NCI-H2196 (cell line): ENCODE data around the gene SLX4IP.
A peak's percentile ranks its signal among the peaks of the same experiment; 100 is the strongest.

Experiments
- DNase-seq: peaks from one replicate; lab custom pipeline; 2025; ENCODE audit not compliant: unreplicated experiment; lab: John Stamatoyannopoulos, UW

The SLX4IP gene

DNA sequence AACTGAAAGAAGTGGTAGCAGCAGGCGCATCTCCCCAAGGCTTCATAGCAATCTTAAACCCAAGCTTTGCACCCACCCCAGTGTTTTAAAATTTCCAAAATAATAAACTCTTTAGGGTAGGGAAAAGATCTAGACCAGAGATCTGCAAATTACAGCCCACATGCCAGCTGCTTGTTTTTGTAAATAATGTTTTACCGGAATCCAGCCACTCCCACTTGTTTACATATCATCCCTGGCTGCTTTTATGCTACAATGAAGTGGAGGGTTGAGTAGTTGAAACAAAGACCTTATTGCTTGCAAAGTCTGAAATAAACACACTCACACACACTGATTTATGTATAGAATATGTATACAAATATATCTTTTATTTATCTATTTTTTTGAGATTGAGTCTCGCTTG, 30.0 kb downstream of the SLX4IP start:
- DNase-seq, result no peak

GRCh38 chr20:10466325-10466724, 31.2 kb downstream of the SLX4IP start:
- DNase-seq, result no peak

DNA sequence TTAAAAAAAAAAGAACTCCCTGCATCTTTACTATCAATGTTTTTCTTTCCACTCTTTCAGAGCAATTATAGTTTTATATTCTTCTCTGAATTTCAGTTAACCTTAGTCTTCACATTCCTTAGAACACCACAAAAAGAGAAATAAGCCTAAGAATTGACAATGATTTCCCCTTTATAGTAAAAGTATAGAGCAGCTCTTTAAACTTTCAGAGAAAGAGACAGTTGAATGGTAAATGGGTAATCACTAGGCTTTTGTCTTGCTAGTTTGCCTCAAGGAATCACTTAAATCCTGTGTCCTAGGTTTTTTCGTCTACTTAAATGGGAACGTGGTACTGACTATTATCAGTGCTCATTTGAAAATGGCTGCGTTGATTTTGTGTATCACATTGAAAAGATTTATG, 31.8 kb downstream of the SLX4IP start:
- DNase-seq, result no peak

GRCh38 chr20:10467681-10468339, 32.7 kb downstream of the SLX4IP start:
- no peak for DNase-seq

- no peak for DNase-seq
Measured at GRCh38 chr20:10468340-10468845, 33.3 kb downstream of the SLX4IP start.

GRCh38 chr20:10469056-10469455, 34.0 kb downstream of the SLX4IP start:
- DNase-seq, result no peak

DNA sequence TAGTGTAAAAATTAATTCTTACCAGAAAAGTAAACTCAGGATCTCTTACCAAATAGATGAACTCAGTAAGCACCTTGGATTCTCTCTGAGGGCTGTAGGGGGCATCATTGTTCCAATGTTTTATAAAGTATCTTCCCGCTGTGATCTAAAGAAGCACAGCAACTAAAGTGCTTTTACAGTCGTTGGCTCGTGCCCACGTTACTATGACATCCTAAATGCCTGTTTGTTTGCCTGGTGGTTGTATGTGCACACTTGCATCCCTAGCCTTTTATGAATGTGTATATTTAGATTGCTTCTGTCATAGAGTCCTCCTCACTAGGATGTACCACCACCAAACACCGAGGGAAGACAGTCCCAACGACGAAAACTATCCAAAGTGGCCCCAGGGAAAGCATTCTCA, 34.5 kb downstream of the SLX4IP start:
- DNase-seq, result peak; percentile 84

DNA sequence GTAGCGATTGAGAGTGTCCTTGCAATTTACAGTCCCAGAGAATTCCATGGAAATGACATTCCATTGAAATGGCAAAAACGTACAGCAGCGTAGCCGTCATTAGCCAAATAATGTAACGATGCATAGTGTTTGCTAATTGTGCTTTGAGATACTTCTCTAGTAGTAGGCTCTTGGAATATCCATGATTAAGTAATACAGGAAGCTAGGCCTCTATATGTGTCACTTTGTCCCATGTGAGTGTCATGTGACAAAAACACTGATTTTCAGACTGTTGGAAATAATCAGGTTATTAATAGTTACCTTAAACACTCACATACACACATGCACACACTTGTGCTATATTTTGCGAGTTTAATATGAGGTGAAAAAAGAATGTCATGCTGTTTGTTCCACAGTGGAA, 35.2 kb downstream of the SLX4IP start:
- DNase-seq, result no peak

GRCh38 chr20:10472871-10473270, 37.8 kb downstream of the SLX4IP start:
- no peak for DNase-seq

GRCh38 chr20:10474606-10475184, 39.6 kb downstream of the SLX4IP start:
- DNase-seq, result no peak

DNA sequence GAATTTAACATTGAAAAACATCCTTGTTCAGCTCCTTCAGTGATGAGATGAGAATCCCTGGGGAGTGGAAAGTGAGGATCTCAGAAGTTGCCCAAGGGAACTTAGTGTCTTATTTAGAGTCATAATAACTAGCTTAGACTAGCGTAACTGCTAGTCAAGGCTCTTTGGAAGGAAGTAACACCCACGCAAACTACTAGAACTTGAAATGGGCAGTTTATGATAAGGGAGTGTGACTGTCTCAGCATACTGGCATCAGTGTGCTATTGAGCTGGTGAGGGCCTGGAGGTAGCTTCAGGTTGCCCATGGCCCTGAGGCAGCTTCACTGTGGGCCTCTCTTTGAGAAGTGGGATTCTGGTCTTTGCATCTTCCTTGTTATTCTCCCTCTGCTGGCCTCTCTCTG, 40.1 kb downstream of the SLX4IP start:
- no peak for DNase-seq

- DNase-seq, result no peak
Measured at GRCh38 chr20:10476319-10476724, 41.2 kb downstream of the SLX4IP start.

DNA sequence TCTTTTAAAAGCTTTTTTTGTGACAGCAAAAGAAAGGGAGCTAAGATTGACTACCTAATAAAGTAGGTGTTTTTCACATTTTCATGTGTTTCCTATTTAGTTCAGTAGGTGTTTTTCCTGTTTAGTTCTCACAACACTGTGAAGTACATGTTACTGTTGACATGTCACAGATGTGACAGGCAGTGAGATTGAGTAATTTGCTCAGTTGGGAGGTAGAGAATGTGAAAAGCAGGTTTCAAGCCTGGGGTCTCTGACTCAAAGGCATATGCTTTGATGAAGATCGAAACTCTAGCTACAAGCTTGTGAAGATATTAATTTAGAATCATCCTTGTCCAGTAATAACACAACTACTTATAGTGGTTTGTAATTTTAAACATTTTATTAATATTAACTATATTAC, 43.1 kb downstream of the SLX4IP start:
- no peak for DNase-seq

DNA sequence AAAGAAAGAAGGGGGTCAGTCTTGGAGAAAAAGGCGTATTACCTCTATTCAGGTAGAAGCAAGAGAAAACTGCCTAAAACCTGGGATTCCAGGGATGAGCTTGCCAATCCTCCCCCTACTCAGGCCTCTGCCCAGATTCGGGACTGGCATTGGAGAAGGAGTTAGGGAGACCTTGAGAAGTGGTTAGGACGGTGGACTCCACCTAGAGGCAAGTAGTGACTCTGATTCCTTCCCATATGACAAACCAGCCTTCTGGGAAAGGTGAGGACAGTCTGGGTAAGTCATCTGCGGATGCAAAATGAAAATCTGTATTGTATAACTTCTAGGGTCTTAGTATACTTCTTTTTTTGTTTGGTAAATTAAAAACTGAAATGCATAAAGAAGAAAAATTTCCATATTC, 43.8 kb downstream of the SLX4IP start:
- DNase-seq, result no peak

- DNase-seq, result no peak
Measured at GRCh38 chr20:10481676-10482075, 46.6 kb downstream of the SLX4IP start.

- no peak for DNase-seq
Measured at GRCh38 chr20:10483691-10484090, 48.6 kb downstream of the SLX4IP start.

DNA sequence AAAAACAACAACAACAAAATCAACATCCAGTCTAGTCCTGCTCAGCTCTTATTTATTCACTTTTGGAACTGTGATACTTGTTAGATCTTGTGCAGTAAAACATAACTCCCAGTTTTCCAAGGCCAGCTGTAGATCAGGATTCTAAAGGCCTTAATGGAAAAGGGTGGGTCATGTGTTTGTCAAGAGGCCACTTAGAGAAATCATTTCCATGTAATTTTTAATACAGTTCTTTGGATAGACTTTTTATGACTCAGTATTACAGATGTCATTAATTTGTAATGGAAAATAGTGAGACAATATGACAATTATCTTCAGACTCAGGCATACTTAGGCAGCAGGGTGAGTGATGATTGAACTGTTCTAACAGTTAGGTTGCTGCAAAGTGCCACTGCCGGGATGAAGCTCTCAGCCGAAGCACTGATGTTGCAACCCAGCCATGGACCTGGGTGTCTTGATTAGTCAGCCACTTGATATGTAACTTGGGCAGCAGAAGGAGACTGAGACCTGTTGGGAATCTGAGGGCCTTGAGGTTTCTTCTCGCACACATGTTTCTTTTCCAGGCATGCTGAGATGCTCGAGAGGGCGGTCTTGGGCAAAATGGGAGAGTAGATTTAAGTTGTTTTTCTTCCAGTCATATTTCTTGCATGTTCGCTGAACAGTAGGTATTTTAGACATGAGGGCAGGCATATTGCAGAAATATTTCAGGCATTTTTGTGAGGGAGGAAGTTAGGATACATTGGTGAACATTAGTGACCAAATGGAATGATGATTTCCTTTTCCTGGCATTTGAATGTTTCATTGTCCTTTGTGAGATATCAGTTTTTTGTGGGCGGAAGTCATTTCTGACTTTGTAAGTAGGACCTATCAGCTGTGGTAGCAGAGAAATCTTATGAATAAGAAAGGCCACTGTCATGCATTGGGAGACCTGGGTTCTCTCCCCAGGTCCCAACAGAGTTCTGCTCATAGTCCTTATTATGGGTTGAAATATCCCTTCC, 52.3 kb downstream of the SLX4IP start:
- no peak for DNase-seq

DNA sequence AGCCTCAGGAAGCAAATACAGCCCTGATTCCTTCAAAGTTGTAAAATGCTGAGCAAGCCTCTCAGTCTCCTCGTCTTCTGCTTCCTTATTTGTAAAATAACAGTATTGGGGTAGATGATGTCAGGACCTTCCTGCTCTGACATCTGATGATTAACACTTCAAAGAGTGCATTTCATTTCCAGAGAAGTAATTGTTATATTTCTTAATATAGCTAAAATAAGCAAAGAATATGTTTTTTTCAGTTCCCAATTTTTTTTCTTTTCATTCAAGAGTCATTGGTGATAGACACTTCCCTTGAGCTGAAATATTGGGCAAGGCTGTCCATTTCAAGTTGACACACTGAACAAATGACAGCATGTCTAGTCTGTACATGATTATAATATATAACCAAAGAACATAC, 53.4 kb downstream of the SLX4IP start:
- no peak for DNase-seq

GRCh38 chr20:10489853-10490252, 54.7 kb downstream of the SLX4IP start:
- DNase-seq, result no peak

DNA sequence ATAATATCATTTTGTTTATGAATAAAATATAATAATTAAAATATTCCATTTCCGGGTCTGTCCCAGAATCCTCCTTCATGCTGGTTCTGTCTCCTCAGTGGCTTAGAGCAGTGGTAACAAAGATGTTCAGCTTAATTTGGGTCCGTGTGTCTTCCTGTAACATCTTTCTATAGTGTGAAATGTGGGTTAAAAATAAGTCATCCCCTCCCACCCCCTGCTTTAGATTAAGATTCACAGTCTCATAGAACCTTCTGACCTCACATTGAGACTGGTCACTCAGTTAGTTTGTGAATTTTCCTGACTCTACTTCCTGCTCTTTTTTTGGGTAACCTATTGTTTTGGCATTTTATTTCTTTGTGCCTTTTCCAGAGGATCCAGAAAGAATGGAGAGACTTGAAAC, 55.2 kb downstream of the SLX4IP start:
- no peak for DNase-seq

- no peak for DNase-seq
Measured at GRCh38 chr20:10490706-10491105, 55.6 kb downstream of the SLX4IP start.

- no peak for DNase-seq
Measured at GRCh38 chr20:10492065-10492464, 57.0 kb downstream of the SLX4IP start.
